ENCODE results near the gene METTL8.

DNA sequence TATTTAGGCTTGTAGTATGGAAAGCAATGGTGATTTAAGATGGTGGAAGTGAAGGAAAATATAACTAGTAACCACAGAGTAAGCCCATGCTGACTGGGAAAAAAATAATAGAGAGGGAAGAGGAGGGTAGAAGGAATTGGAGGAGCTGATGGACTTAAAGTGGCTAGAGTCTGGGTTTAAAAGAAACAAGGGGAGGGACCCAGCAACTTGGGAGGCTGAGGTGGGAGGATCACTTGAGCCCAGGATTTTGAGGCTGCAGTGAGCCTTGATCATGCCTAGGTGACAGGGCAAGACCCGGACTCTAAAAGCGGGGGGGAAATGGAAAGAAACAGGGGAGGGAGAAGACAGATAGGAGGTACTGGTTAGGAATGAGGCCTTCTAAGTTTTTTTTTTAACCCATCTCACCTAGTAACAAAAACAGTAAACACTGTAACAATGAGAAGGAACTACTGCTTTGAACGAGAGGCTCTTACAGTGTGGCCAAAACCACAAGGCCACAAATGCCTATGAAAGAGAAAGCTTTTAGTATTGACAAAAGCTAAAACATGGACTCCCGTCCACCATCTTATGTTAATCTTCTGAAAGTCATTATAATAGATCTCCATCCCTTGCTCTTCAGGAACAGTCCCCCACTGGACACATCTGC, 26.6 kb downstream of the METTL8 start:
- TF ChIP-seq, protein P1, sequence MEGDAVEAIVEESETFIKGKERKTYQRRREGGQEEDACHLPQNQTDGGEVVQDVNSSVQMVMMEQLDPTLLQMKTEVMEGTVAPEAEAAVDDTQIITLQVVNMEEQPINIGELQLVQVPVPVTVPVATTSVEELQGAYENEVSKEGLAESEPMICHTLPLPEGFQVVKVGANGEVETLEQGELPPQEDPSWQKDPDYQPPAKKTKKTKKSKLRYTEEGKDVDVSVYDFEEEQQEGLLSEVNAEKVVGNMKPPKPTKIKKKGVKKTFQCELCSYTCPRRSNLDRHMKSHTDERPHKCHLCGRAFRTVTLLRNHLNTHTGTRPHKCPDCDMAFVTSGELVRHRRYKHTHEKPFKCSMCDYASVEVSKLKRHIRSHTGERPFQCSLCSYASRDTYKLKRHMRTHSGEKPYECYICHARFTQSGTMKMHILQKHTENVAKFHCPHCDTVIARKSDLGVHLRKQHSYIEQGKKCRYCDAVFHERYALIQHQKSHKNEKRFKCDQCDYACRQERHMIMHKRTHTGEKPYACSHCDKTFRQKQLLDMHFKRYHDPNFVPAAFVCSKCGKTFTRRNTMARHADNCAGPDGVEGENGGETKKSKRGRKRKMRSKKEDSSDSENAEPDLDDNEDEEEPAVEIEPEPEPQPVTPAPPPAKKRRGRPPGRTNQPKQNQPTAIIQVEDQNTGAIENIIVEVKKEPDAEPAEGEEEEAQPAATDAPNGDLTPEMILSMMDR (IDR thresholded peaks at IDR 0.05) = no peak
- TF ChIP-seq POLR2A (IDR thresholded peaks at IDR 0.05) = no peak

Data from thyroid gland (tissue), 4 donors.